Keratinocyte (primary cell): ENCODE measurements around the gene DUSP18. TPM values are rescaled to one million over a fixed set of nuclear protein-coding genes. Genes with fewer than 3 reads are reported as not detected.

Experiments used
- DNase-seq: peaks from one replicate; pipeline ENCODE4 v3.0.0-alpha.2; 2011; ENCODE audit warnings: low read depth, missing footprints, low spot score
- FAIRE-seq: peaks from 2 replicates; lab custom pipeline; 2011; peaks lifted over from hg19 to GRCh38; lab: Jason Lieb, UNC
- H2AFZ ChIP-seq: 2 replicates; pipeline ENCODE4 v1.6.0; 2012; ENCODE audit warnings: low read length, control low read depth, inconsistent platforms; ENCODE audit not compliant: control insufficient read depth
- H3K27ac ChIP-seq: 2 replicates; pipeline ENCODE4 v1.5.1; 2011; ENCODE audit warnings: low read length; ENCODE audit not compliant: control insufficient read depth, insufficient read depth
- H3K27me3 ChIP-seq: 3 replicates; pipeline ENCODE4 v1.6.0; 2011; ENCODE audit warnings: low read length; ENCODE audit not compliant: control insufficient read depth, insufficient read depth; ENCODE audit errors: extremely low read depth
- H3K36me3 ChIP-seq, 2 experiments: 2 replicates in 1 of 2; 3 replicates in 1 of 2; pipeline ENCODE4 v1.5.1; 2011; ENCODE audit warnings: low read length in 2 of 2, mild to moderate bottlenecking in 1 of 2; ENCODE audit not compliant: control insufficient read depth in 2 of 2, insufficient read depth in 2 of 2; ENCODE audit errors: extremely low read depth in 1 of 2
- H3K4me1 ChIP-seq: 3 replicates; pipeline ENCODE4 v1.5.1; 2011; ENCODE audit warnings: low read length; ENCODE audit not compliant: control insufficient read depth, insufficient read depth; ENCODE audit errors: extremely low read depth
- H3K4me2 ChIP-seq: 3 replicates; pipeline ENCODE4 v1.6.0; 2011; ENCODE audit warnings: low read depth, low read length; ENCODE audit not compliant: control insufficient read depth, insufficient read depth; ENCODE audit errors: extremely low read depth
- H3K4me3 ChIP-seq, 3 experiments: fragments of 200-600 bp in 1 of 3; sonication (generic) in 1 of 3; 2 replicates in 2 of 3; 3 replicates in 1 of 3; pipeline ENCODE4 v1.5.1; 2011 to 2016; ENCODE audit warnings: low read length in 3 of 3, mild to moderate bottlenecking in 3 of 3, control low read depth in 2 of 3, inconsistent platforms in 1 of 3, low read depth in 1 of 3, mixed read lengths in 1 of 3, mixed run types in 1 of 3, moderate library complexity in 1 of 3; ENCODE audit not compliant: control insufficient read depth in 2 of 3, insufficient read depth in 2 of 3; ENCODE audit errors: extremely low read depth in 1 of 3
- H3K79me2 ChIP-seq: 2 replicates; pipeline ENCODE4 v1.6.0; 2012; ENCODE audit warnings: low read length; ENCODE audit not compliant: control insufficient read depth, insufficient read depth
- H3K9ac ChIP-seq: 3 replicates; pipeline ENCODE4 v1.6.0; 2011; ENCODE audit warnings: low read length; ENCODE audit not compliant: control insufficient read depth, insufficient read depth; ENCODE audit errors: extremely low read depth
- H3K9me1 ChIP-seq: 3 replicates; pipeline ENCODE4 v1.6.0; 2011; ENCODE audit warnings: low read length; ENCODE audit not compliant: control insufficient read depth, insufficient read depth; ENCODE audit errors: extremely low read depth
- H3K9me3 ChIP-seq: 2 replicates; pipeline ENCODE4 v1.5.1; 2012; ENCODE audit warnings: low read depth, low read length; ENCODE audit not compliant: control insufficient read depth
- H4K20me1 ChIP-seq: 3 replicates; pipeline ENCODE4 v1.6.0; 2011; ENCODE audit warnings: low read length; ENCODE audit not compliant: control insufficient read depth, insufficient read depth; ENCODE audit errors: extremely low read depth
- CTCF ChIP-seq, 3 experiments: IDR thresholded peaks in 1 of 3; conservative IDR thresholded peaks in 1 of 3; optimal IDR thresholded peaks in 1 of 3; 2 replicates in 2 of 3; 3 replicates in 1 of 3; pipeline versions ENCODE3 to v1.5.1; 2011; ENCODE audit warnings: low read length in 3 of 3, mild to moderate bottlenecking in 3 of 3, moderate library complexity in 2 of 3, control low read depth in 1 of 3, inconsistent platforms in 1 of 3; ENCODE audit not compliant: insufficient read depth in 2 of 3; ENCODE audit errors: extremely low read depth in 1 of 3
- EZH2 ChIP-seq: IDR thresholded peaks from one replicate; pipeline ENCODE4 v1.6.1; 2012; ENCODE audit warnings: inconsistent platforms, mild to moderate bottlenecking, low read length, moderate library complexity
- dilution Hi-C: fragments of 300-500 bp; cut with MboI; formaldehyde crosslinking; loops from one replicate; pipeline ENCODE4 v1.7.0; 2020; ENCODE audit warnings: low sequenced_read_pairs; ENCODE audit not compliant: extremely low pct_ligation_motif_present
- polyA plus RNA-seq, 5 experiments: library from polyadenylated mRNA; depleted of rRNA in 3 of 5; stranded (reverse) in 3 of 5; stranded (forward) in 1 of 5; unstranded in 1 of 5; fragments of >200 nt; gene quantifications; 1 replicate in 1 of 5; 2 replicates in 3 of 5; 3 replicates in 1 of 5; pipeline versions ENCODE4 v1.2.1 to v1.2.3, GENCODE V29; 2011 to 2012; ENCODE audit warnings: missing spikeins in 2 of 5, low read depth in 1 of 5, low replicate concordance in 1 of 5

DUSP18 gene
- polyA plus RNA-seq, 1 donor (not counting 4 experiments of a cell fraction or from before 2014, with no cell fraction given): 12.6 TPM

- H3K4me3 ChIP-seq: no peak overlapping the region
- TF ChIP-seq CTCF (optimal IDR thresholded peaks at IDR 0.05 in 1 of 3, IDR thresholded peaks at IDR 0.05 in 1 of 3, conservative IDR thresholded peaks at IDR 0.05 in 1 of 3; ENCODE audit: extremely low read depth in 1 of 3, insufficient read depth in 2 of 3, low read length in 3 of 3) (no peak), EZH2 (no peak)
- FAIRE-seq (no peak), DNase-seq (no peak)
- dilution Hi-C loops: no loop called here
- H3K9ac ChIP-seq: no peak overlapping the region
- H3K9me1 ChIP-seq: no peaks in the 10 kb centered on the region
- no peaks in the 10 kb centered on the region for H3K9me3 ChIP-seq
- H3K4me2 ChIP-seq: no peak overlapping the region
- H3K27me3 ChIP-seq: no peaks in the 10 kb centered on the region
- H2AFZ ChIP-seq: no peak overlapping the region
- no peak overlapping the region for H3K27ac ChIP-seq
- H4K20me1 ChIP-seq: no peaks in the 10 kb centered on the region
- peaks cover 0 to 3% of the 10 kb centered on the region in 2 experiments for H3K36me3 ChIP-seq
- H3K4me1 ChIP-seq: peaks cover 9% of the 10 kb centered on the region
- no peaks in the 10 kb centered on the region for H3K79me2 ChIP-seq
Observed at GRCh38 chr22:30652852-30653251, 14.8 kb downstream of the DUSP18 start.

- dilution Hi-C loops: no loop called here
- H3K36me3 ChIP-seq: peaks cover 0 to 3% of the 10 kb centered on the region in 2 experiments
- no peaks in the 10 kb centered on the region for H3K27me3 ChIP-seq
- no peaks in the 10 kb centered on the region for H4K20me1 ChIP-seq
- no peak overlapping the region for H2AFZ ChIP-seq
- peaks cover 9% of the 10 kb centered on the region for H3K4me1 ChIP-seq
- H3K4me3 ChIP-seq: no peak overlapping the region
- no peak overlapping the region for H3K27ac ChIP-seq
- H3K4me2 ChIP-seq: no peak overlapping the region
- no peaks in the 10 kb centered on the region for H3K9me3 ChIP-seq
- H3K9me1 ChIP-seq: no peaks in the 10 kb centered on the region
- H3K9ac ChIP-seq: no peak overlapping the region
- no peak for DNase-seq
- no peaks in the 10 kb centered on the region for H3K79me2 ChIP-seq
- TF ChIP-seq CTCF (optimal IDR thresholded peaks at IDR 0.05 in 1 of 3, IDR thresholded peaks at IDR 0.05 in 1 of 3, conservative IDR thresholded peaks at IDR 0.05 in 1 of 3; ENCODE audit: extremely low read depth in 1 of 3, insufficient read depth in 2 of 3, low read length in 3 of 3): no peak
- no peak for TF ChIP-seq EZH2
- FAIRE-seq: no peak
Observed at GRCh38 chr22:30650508-30651116, 17.1 kb downstream of the DUSP18 start.
